Effector CD4-positive, alpha-beta T cell (primary cell): Measurements from ENCODE around the gene NTSR2.
"Not testable (repeated sequence)": the region's sequence is repeated elsewhere in the genome, so short reads cannot be mapped to it uniquely, and the experiment has no call there.

Experiments
- DNase-seq: peaks from one replicate; pipeline ENCODE4 v3.0.0-alpha.2; 2020

NTSR2 gene

GRCh38 chr2:11679486-11680181, 9.6 kb upstream of the NTSR2 start:
- DNase-seq: no peak

GRCh38 chr2:11679016-11679415, 9.0 kb upstream of the NTSR2 start:
- no peak for DNase-seq

GRCh38 chr2:11678306-11678960, 8.4 kb upstream of the NTSR2 start:
- no peak for DNase-seq

- DNase-seq: no peak
Measured at GRCh38 chr2:11677136-11678055, 7.4 kb upstream of the NTSR2 start.

- DNase-seq: no peak
Measured at GRCh38 chr2:11676640-11677039, 6.6 kb upstream of the NTSR2 start.

- no peak for DNase-seq
Measured at GRCh38 chr2:11675423-11676112, 5.6 kb upstream of the NTSR2 start.

- DNase-seq: no peak
Measured at GRCh38 chr2:11674983-11675382, 5.0 kb upstream of the NTSR2 start.

GRCh38 chr2:11672407-11672806, 2.4 kb upstream of the NTSR2 start:
- no peak for DNase-seq

- DNase-seq: no peak
Measured at GRCh38 chr2:11667866-11668637, 1.9 kb downstream of the NTSR2 start.

- no peak for DNase-seq
Measured at GRCh38 chr2:11667194-11667593, 2.8 kb downstream of the NTSR2 start.

- no peak for DNase-seq
Measured at GRCh38 chr2:11665510-11666362, 4.3 kb downstream of the NTSR2 start.

GRCh38 chr2:11665028-11665427, 5.0 kb downstream of the NTSR2 start:
- DNase-seq: no peak

GRCh38 chr2:11663427-11663826, 6.6 kb downstream of the NTSR2 start:
- no peak for DNase-seq

- DNase-seq: no peak
Measured at GRCh38 chr2:11662882-11663281, 7.1 kb downstream of the NTSR2 start.

- DNase-seq: no peak
Measured at GRCh38 chr2:11661891-11662435, 8.0 kb downstream of the NTSR2 start.

GRCh38 chr2:11660396-11660795, 9.6 kb downstream of the NTSR2 start:
- not testable (repeated sequence) for DNase-seq

- DNase-seq: no peak
Measured at GRCh38 chr2:11659851-11660250, 10.1 kb downstream of the NTSR2 start.

GRCh38 chr2:11659115-11659475, 10.9 kb downstream of the NTSR2 start:
- no peak for DNase-seq

- DNase-seq: no peak
Measured at GRCh38 chr2:11658208-11659114, 11.5 kb downstream of the NTSR2 start.

- no peak for DNase-seq
Measured at GRCh38 chr2:11657646-11658045, 12.3 kb downstream of the NTSR2 start.
